RWPE2 (cell line): ENCODE measurements around the gene KANK4.
A peak's percentile ranks its signal among the peaks of the same experiment; 100 is the strongest.

ENCODE experiments used
- ATAC-seq: fragments of 200-7000 bp; cut with Tn5 transposase; 3 replicates; pipeline ENCODE4 v1.9.1; 2021; ENCODE audit warnings: low read depth
- DNase-seq: peaks from one replicate; pipeline ENCODE4 v3.0.0-alpha.2; 2020; ENCODE audit warnings: low spot score
- H3K27ac ChIP-seq: fragments of 450-650 bp; 2 replicates; pipeline ENCODE4 v1.5.1; 2017; ENCODE audit warnings: mild to moderate bottlenecking; ENCODE audit not compliant: poor library complexity, severe bottlenecking
- H3K27me3 ChIP-seq: fragments of 250-450 bp; sonication (Bioruptor Pico); 2 replicates; pipeline ENCODE4 v1.5.1; 2021; ENCODE audit warnings: mild to moderate bottlenecking, moderate library complexity; ENCODE audit not compliant: insufficient read depth, poor library complexity, severe bottlenecking
- H3K36me3 ChIP-seq: fragments of 250-450 bp; sonication (Bioruptor Pico); 2 replicates; pipeline ENCODE4 v1.5.1; 2020; ENCODE audit warnings: low read depth, mild to moderate bottlenecking, moderate library complexity
- H3K4me1 ChIP-seq: fragments of 250-450 bp; sonication (Bioruptor Pico); 2 replicates; pipeline ENCODE4 v1.5.1; 2021; ENCODE audit warnings: mild to moderate bottlenecking, moderate library complexity; ENCODE audit not compliant: insufficient read depth, poor library complexity, severe bottlenecking
- H3K4me3 ChIP-seq: fragments of 250-450 bp; sonication (Bioruptor Pico); 2 replicates; pipeline ENCODE4 v1.5.1; 2021; ENCODE audit warnings: mild to moderate bottlenecking, moderate library complexity; ENCODE audit not compliant: severe bottlenecking
- H3K9me3 ChIP-seq: fragments of 250-450 bp; sonication (Bioruptor Pico); 2 replicates; pipeline ENCODE4 v1.5.1; 2021; ENCODE audit warnings: mild to moderate bottlenecking, moderate library complexity; ENCODE audit not compliant: severe bottlenecking
- CTCF ChIP-seq: fragments of 450-650 bp; IDR thresholded peaks from one replicate; pipeline ENCODE4 v1.5.1; 2017; ENCODE audit warnings: mild to moderate bottlenecking, moderate library complexity; ENCODE audit not compliant: poor library complexity, severe bottlenecking

The KANK4 gene

GRCh38 chr1:62237361-62237760, 81.9 kb downstream of the KANK4 start:
- ATAC-seq = peak; percentile 20; the same call in 1 of the 3 replicates
- H3K4me3 ChIP-seq = no peak overlapping the region
- H3K27ac ChIP-seq = peak overlapping the region; percentile 94
- TF ChIP-seq CTCF = no peak
- no peaks in the 10 kb centered on the region for H3K36me3 ChIP-seq
- H3K4me1 ChIP-seq = peaks cover 54% of the 10 kb centered on the region
- DNase-seq = no peak
- H3K27me3 ChIP-seq = no peaks in the 10 kb centered on the region
- no peaks in the 10 kb centered on the region for H3K9me3 ChIP-seq

GRCh38 chr1:62235576-62235975, 83.7 kb downstream of the KANK4 start:
- Histone ChIP-seq H3K27me3 (no peaks in the 10 kb centered on the region), H3K27ac (peak overlapping the region; percentile 94), H3K36me3 (no peaks in the 10 kb centered on the region), H3K4me1 (peaks cover 58% of the 10 kb centered on the region), H3K9me3 (no peaks in the 10 kb centered on the region), H3K4me3 (no peak overlapping the region)
- DNase-seq (no peak), ATAC-seq (no peak)
- no peak for TF ChIP-seq CTCF

GRCh38 chr1:62234688-62235087, 84.5 kb downstream of the KANK4 start:
- H3K27ac ChIP-seq = peak overlapping the region; percentile 94
- no peak for ATAC-seq

GRCh38 chr1:62233926-62234450, 85.2 kb downstream of the KANK4 start:
- Histone ChIP-seq H3K27me3 (no peaks in the 10 kb centered on the region), H3K36me3 (no peaks in the 10 kb centered on the region), H3K4me1 (peaks cover 72% of the 10 kb centered on the region), H3K4me3 (no peak overlapping the region), H3K9me3 (no peaks in the 10 kb centered on the region), H3K27ac (peak overlapping the region; percentile 94)
- ATAC-seq = no peak
- no peak for DNase-seq
- no peak for TF ChIP-seq CTCF

More at GRCh38 chr1:62234688-62235087, 84.5 kb downstream of the KANK4 start:
- Histone ChIP-seq H3K4me1 (peaks cover 67% of the 10 kb centered on the region), H3K27me3 (no peaks in the 10 kb centered on the region), H3K9me3 (no peaks in the 10 kb centered on the region), H3K4me3 (no peak overlapping the region), H3K36me3 (no peaks in the 10 kb centered on the region)
- TF ChIP-seq CTCF = no peak
- peak; percentile 62 for DNase-seq

GRCh38 chr1:62232871-62233278, 86.4 kb downstream of the KANK4 start:
- no peak for TF ChIP-seq CTCF
- no peak overlapping the region for H3K4me3 ChIP-seq
- peaks cover 70% of the 10 kb centered on the region for H3K4me1 ChIP-seq
- H3K27ac ChIP-seq = peak overlapping the region; percentile 94
- no peak for DNase-seq
- H3K9me3 ChIP-seq = no peaks in the 10 kb centered on the region
- ATAC-seq = no peak
- H3K27me3 ChIP-seq = no peaks in the 10 kb centered on the region
- no peaks in the 10 kb centered on the region for H3K36me3 ChIP-seq
